KMS-11 (cell line): ENCODE measurements around the gene CKAP2.

Source experiments
- H2AFZ ChIP-seq: fragments of 200-600 bp; sonication (generic); 2 replicates; pipeline ENCODE4 v1.6.1; 2016; ENCODE audit warnings: antibody characterized with exemption, mixed run types, low read depth
- H3K27ac ChIP-seq: fragments of 200-600 bp; sonication (generic); 2 replicates; pipeline ENCODE4 v1.6.1; 2016; ENCODE audit warnings: mild to moderate bottlenecking, mixed run types
- H3K27me3 ChIP-seq: fragments of 200-600 bp; sonication (generic); 2 replicates; pipeline ENCODE4 v1.6.1; 2017; ENCODE audit warnings: mild to moderate bottlenecking, low read depth, mixed run types, moderate library complexity; ENCODE audit not compliant: insufficient read depth
- H3K36me3 ChIP-seq: fragments of 200-600 bp; sonication (generic); 2 replicates; pipeline ENCODE4 v1.6.1; 2017; ENCODE audit warnings: mild to moderate bottlenecking, mixed run types; ENCODE audit not compliant: insufficient read depth
- H3K4me1 ChIP-seq: fragments of 200-600 bp; sonication (generic); 2 replicates; pipeline ENCODE4 v1.6.1; 2016; ENCODE audit warnings: mild to moderate bottlenecking, low read depth, mixed run types; ENCODE audit not compliant: poor library complexity, severe bottlenecking
- H3K4me2 ChIP-seq: fragments of 200-600 bp; sonication (generic); 2 replicates; pipeline ENCODE4 v1.7.0; 2016; ENCODE audit warnings: mild to moderate bottlenecking, mixed run types
- H3K4me3 ChIP-seq: fragments of 200-600 bp; sonication (generic); IDR thresholded peaks from 2 replicates; pipeline ENCODE4 v1.6.1; 2017; ENCODE audit warnings: low read depth, low read length, mixed read lengths; ENCODE audit not compliant: insufficient read depth
- H3K79me2 ChIP-seq: fragments of 200-600 bp; sonication (generic); 2 replicates; pipeline ENCODE4 v1.6.1; 2016; ENCODE audit warnings: low read depth, mixed run types; ENCODE audit not compliant: insufficient read depth
- H3K9ac ChIP-seq: fragments of 200-600 bp; sonication (generic); 2 replicates; pipeline ENCODE4 v1.6.1; 2016; ENCODE audit warnings: mild to moderate bottlenecking, mixed run types
- H4K20me1 ChIP-seq: fragments of 200-600 bp; sonication (generic); 2 replicates; pipeline ENCODE4 v1.6.1; 2016; ENCODE audit warnings: mild to moderate bottlenecking, mixed run types; ENCODE audit not compliant: insufficient read depth
- TF ChIP-seq, protein P1 (sequence below): fragments of 200-600 bp; sonication (generic); conservative IDR thresholded peaks from 2 replicates; pipeline ENCODE4 v1.6.1; 2017; ENCODE audit warnings: low read depth, mild to moderate bottlenecking, antibody characterized with exemption, low read length, moderate library complexity, mixed read lengths

CKAP2 gene

DNA sequence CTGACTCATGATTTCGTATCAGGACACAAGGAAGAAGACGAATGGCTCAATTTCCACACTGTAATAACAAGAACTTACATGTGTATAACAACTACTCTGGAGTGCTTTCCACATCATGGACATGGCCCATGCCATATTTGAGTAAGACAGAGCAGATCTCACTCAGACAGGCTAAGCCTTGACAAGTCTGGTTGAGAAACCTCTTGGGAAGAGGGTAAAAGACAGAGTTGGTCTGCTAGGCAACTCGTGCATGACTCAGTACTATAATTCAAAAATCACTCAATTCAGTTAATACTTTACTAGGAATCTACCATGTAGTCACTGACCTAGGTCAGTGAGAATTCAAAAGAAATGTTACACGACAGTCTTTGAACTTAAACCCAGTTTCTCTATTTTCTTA lies 43.6 kb upstream of the CKAP2 start:
- Histone ChIP-seq H4K20me1 (no peaks in the 10 kb centered on the region), H3K36me3 (no peaks in the 10 kb centered on the region; the same call in 1 of the 2 replicates), H3K4me1 (no peaks in the 10 kb centered on the region), H3K4me2 (no peak overlapping the region), H3K27ac (no peak overlapping the region), H2AFZ (no peak overlapping the region), H3K9ac (no peak overlapping the region), H3K79me2 (no peaks in the 10 kb centered on the region), H3K4me3 (no peak overlapping the region), H3K27me3 (no peaks in the 10 kb centered on the region)
- TF ChIP-seq, protein P1, sequence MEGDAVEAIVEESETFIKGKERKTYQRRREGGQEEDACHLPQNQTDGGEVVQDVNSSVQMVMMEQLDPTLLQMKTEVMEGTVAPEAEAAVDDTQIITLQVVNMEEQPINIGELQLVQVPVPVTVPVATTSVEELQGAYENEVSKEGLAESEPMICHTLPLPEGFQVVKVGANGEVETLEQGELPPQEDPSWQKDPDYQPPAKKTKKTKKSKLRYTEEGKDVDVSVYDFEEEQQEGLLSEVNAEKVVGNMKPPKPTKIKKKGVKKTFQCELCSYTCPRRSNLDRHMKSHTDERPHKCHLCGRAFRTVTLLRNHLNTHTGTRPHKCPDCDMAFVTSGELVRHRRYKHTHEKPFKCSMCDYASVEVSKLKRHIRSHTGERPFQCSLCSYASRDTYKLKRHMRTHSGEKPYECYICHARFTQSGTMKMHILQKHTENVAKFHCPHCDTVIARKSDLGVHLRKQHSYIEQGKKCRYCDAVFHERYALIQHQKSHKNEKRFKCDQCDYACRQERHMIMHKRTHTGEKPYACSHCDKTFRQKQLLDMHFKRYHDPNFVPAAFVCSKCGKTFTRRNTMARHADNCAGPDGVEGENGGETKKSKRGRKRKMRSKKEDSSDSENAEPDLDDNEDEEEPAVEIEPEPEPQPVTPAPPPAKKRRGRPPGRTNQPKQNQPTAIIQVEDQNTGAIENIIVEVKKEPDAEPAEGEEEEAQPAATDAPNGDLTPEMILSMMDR = no peak

DNA sequence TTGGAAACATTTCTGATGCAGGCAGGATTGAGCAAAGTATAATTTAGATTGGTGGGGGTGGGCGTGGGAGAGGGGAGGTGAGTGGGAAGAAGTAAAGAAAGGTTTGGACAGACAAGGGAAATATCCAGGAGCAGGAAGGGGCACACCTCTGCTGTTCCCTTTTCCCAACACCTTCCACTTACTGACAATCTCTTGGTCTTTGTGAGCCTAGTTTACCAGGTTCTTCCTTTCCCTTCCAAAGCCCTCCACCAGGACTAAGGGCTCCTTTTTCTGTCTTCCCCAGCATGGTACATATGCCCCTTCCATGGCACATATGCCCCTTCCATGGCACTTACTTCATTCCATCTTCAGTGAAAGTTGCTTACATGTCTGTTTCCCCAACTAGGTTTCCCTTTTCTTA lies 43.1 kb upstream of the CKAP2 start:
- no peak overlapping the region for H3K27ac ChIP-seq
- TF ChIP-seq, protein P1 = no peak
- no peaks in the 10 kb centered on the region for H3K4me1 ChIP-seq
- H3K4me2 ChIP-seq = no peak overlapping the region
- H3K9ac ChIP-seq = no peak overlapping the region
- H3K36me3 ChIP-seq = no peaks in the 10 kb centered on the region; the same call in 1 of the 2 replicates
- no peak overlapping the region for H2AFZ ChIP-seq
- H3K79me2 ChIP-seq = no peaks in the 10 kb centered on the region
- H4K20me1 ChIP-seq = no peaks in the 10 kb centered on the region
- no peak overlapping the region for H3K4me3 ChIP-seq
- no peaks in the 10 kb centered on the region for H3K27me3 ChIP-seq

DNA sequence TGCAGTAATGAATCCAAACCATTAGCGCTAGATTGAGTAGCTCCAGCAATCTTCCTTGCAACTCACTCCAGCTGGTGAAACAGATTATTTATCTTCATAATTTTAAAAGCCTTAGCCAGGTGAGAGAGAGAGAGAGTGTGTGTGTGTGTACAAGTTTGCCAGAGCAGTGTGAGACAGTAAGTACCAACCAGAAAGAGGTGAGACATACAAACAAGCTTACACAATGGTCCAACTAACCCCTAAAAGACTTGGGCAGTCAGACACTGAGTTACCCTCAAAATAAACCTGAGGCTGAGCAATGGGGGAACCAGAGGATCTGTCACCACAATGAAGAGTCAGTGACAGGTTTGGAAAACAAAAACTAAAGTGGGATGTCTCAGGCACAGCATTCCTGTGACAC lies 41.2 kb upstream of the CKAP2 start:
- Histone ChIP-seq H3K36me3 (no peaks in the 10 kb centered on the region; the same call in 1 of the 2 replicates), H3K27me3 (no peaks in the 10 kb centered on the region), H2AFZ (no peak overlapping the region), H3K79me2 (no peaks in the 10 kb centered on the region), H4K20me1 (no peaks in the 10 kb centered on the region), H3K4me3 (no peak overlapping the region), H3K4me2 (no peak overlapping the region), H3K4me1 (no peaks in the 10 kb centered on the region), H3K9ac (no peak overlapping the region), H3K27ac (no peak overlapping the region)
- TF ChIP-seq, protein P1 = no peak

DNA sequence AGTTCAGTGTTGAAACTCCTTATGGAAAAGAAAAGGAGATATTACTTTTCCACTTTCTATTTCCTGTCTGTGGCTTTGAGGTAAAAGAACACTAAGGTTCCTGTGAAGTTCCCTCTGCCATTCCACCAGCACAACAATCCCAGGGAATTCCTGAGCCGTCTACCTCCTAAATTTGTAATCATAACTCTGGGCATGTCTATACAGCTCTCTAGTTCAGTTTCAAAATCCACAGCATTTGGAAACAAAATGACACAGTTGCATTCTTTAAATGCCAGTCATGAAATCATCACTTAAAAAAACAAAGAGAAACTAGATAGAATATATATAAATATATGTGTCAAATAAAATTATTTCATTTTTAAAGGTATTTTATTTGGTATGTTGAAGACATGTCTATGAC lies 40.3 kb upstream of the CKAP2 start:
- H3K4me1 ChIP-seq = no peaks in the 10 kb centered on the region
- H2AFZ ChIP-seq = no peak overlapping the region
- no peak overlapping the region for H3K9ac ChIP-seq
- H3K4me2 ChIP-seq = no peak overlapping the region
- no peaks in the 10 kb centered on the region for H3K27me3 ChIP-seq
- H3K27ac ChIP-seq = no peak overlapping the region
- H3K36me3 ChIP-seq = no peaks in the 10 kb centered on the region; the same call in 1 of the 2 replicates
- no peaks in the 10 kb centered on the region for H4K20me1 ChIP-seq
- H3K79me2 ChIP-seq = no peaks in the 10 kb centered on the region
- TF ChIP-seq, protein P1 = no peak
- H3K4me3 ChIP-seq = no peak overlapping the region
